Measurements from ENCODE around the gene HYAL3. TPM values are rescaled to one million over a fixed set of nuclear protein-coding genes. Genes with fewer than 3 reads are reported as not detected.

The HYAL3 gene, protein sequence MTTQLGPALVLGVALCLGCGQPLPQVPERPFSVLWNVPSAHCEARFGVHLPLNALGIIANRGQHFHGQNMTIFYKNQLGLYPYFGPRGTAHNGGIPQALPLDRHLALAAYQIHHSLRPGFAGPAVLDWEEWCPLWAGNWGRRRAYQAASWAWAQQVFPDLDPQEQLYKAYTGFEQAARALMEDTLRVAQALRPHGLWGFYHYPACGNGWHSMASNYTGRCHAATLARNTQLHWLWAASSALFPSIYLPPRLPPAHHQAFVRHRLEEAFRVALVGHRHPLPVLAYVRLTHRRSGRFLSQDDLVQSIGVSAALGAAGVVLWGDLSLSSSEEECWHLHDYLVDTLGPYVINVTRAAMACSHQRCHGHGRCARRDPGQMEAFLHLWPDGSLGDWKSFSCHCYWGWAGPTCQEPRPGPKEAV
- total RNA-seq = 1.9 and 3.7 TPM in 2 replicates
- 1.5 TPM for total RNA-seq (2013)
- polyA plus RNA-seq = 4.2 and 6.3 TPM in 2 replicates
- 5.5 and 10.2 TPM in 2 replicates for polyA minus RNA-seq

DNA sequence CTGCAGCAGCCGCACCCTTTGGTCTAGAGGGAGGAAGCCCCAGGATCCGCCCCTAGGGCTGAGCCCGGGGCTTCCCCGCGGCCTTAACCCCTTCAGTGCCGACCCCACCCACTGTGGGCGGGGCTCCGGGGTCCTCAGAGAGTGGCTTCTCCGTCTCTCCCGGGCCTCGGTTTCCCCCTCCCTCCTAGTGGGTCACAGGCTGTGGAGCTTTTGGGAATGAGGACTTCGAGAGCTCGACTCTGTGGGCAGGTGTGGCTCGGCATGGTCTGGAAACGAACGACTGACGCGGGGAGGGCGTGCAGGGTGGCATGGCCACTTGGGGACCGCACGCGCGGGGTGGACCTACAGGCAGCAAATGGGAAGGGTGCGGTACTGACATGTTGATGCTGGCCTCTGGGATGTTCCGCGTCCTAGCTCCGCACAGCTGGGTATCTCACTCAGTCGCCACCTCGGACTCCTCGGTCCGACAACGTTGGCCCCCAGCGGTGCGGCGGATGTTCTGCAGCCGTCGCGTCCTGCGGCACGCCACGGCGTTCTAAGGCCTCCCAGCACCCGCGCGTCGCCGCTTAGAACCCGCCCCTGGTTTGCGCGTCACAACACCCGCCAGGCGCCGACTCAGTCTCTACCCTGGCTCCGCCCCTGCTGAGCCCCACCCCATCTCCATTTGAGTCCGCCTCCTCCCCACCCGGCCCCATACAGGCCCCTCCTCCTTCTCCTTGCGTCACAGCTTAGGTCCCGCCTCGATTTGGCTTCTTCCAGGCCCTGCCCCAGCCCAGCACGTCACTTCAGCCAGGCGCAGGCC is at the start of gene HYAL3, which contains the start of gene NAA80:
TSS of gene HYAL3 (minus strand) at position 570 of the 802 bp plus-strand sequence. CDS start 3,803 bp downstream, outside the sequence.
TSS of gene NAA80 (minus strand) at position 570 of the 802 bp plus-strand sequence. CDS start 1,942 bp downstream, outside the sequence.
- peaks cover 0 to 4% of the 10 kb centered on the region in 2 experiments for H3K36me3 ChIP-seq (replicated peaks in 1 of 2; ENCODE audit: control extremely low read depth in 1 of 2, control insufficient read depth in 1 of 2, extremely low read depth in 1 of 2, insufficient read depth in 2 of 2, low read length in 1 of 2)
- H3K9me3 Mint-ChIP-seq (ENCODE audit: insufficient read depth) = no peaks in the 10 kb centered on the region
- H3K27me3 ChIP-seq (replicated peaks in 1 of 4; ENCODE audit: control extremely low read depth in 1 of 4, control insufficient read depth in 3 of 4, insufficient read depth in 4 of 4, low read length in 3 of 4) = no peaks in the 10 kb centered on the region
- ATAC-seq (ENCODE audit: low read depth) (peak; percentile 91), DNase-seq (peak; percentile 100)
- no peaks in the 10 kb centered on the region for H3K27me3 Mint-ChIP-seq
- H3K27ac ChIP-seq (ENCODE audit: low read length in 2 of 2) = peak within 1 kb of the TSS; percentile 77 to 84
- intact Hi-C loops (cut with micrococcal nuclease) = loop anchor here (1.0 to 10.0 kb wide), 7 partner anchors 22 to 1086 kb away; partner anchors contain the start of genes GNAI2, MANF, RBM6 and TMEM115
- H3K4me2 ChIP-seq (replicated peaks; ENCODE audit: low read depth, low read length, poor library complexity, severe bottlenecking) = peak within 1 kb of the TSS; percentile 89
- no peaks in the 10 kb centered on the region for H3K9me3 ChIP-seq (ENCODE audit: control extremely low read depth in 1 of 3, control insufficient read depth in 2 of 3, insufficient read depth in 1 of 3, low read length in 2 of 3)
- peak within 1 kb of the TSS; percentile 100 for H3K4me3 Mint-ChIP-seq
- under 1% methylated on average over 58 of the region's 61 CpGs for WGBS (ENCODE audit: insufficient coverage)
- H3K4me1 Mint-ChIP-seq = peaks cover 33% of the 10 kb centered on the region
- POLR2A ChIA-PET = interaction anchor here (0.5 to 2.5 kb wide), 15 partner anchors 8 to 1292 kb away, joined by 3 to 27 read pairs (median 4); partner anchors contain the start of genes CYB561D2, GNAI2, HYAL2 and NPRL2
- peaks cover 18 to 24% of the 10 kb centered on the region in 2 donors for H3K4me1 ChIP-seq (ENCODE audit: control insufficient read depth in 2 of 2, insufficient read depth in 2 of 2, low read length in 2 of 2)
- H3K9ac ChIP-seq (ENCODE audit: low read length) = peak within 1 kb of the TSS; percentile 82
- peak within 1 kb of the TSS; percentile 100 for H3K27ac Mint-ChIP-seq
- H2AFZ ChIP-seq (ENCODE audit: insufficient read depth, low read depth, low read length, poor library complexity, severe bottlenecking) = peak within 1 kb of the TSS; percentile 81
- H4K20me1 ChIP-seq (ENCODE audit: control insufficient read depth, insufficient read depth, low read length, poor library complexity, severe bottlenecking) = no peaks in the 10 kb centered on the region
- peaks cover 13% of the 10 kb centered on the region for H3K79me2 ChIP-seq (ENCODE audit: control insufficient read depth, insufficient read depth, low read length)
- peak within 1 kb of the TSS; percentile 68 to 89 (median 88) for H3K4me3 ChIP-seq (ENCODE audit: control extremely low read depth in 1 of 5, extremely low read depth in 1 of 5, insufficient read depth in 1 of 5, low read depth in 2 of 5, low read length in 4 of 5)
- no peak for TF ChIP-seq EZH2 (IDR thresholded peaks at IDR 0.05; ENCODE audit: borderline replicate concordance, insufficient read depth, low read depth, low read length, poor library complexity, severe bottlenecking)
- TF ChIP-seq, protein P1, sequence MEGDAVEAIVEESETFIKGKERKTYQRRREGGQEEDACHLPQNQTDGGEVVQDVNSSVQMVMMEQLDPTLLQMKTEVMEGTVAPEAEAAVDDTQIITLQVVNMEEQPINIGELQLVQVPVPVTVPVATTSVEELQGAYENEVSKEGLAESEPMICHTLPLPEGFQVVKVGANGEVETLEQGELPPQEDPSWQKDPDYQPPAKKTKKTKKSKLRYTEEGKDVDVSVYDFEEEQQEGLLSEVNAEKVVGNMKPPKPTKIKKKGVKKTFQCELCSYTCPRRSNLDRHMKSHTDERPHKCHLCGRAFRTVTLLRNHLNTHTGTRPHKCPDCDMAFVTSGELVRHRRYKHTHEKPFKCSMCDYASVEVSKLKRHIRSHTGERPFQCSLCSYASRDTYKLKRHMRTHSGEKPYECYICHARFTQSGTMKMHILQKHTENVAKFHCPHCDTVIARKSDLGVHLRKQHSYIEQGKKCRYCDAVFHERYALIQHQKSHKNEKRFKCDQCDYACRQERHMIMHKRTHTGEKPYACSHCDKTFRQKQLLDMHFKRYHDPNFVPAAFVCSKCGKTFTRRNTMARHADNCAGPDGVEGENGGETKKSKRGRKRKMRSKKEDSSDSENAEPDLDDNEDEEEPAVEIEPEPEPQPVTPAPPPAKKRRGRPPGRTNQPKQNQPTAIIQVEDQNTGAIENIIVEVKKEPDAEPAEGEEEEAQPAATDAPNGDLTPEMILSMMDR (IDR thresholded peaks at IDR 0.05) = peak; percentile 65
- CTCF ChIA-PET = interaction anchor here (0.5 to 3.2 kb wide), 14 partner anchors 10 to 243 kb away, joined by 3 to 28 read pairs (median 5); partner anchors contain the start of genes CYB561D2, GNAI2, HYAL2 and NPRL2

All from B cell (primary cell).